HG02884 (cell line): ENCODE results near the gene SRD5A2.
"Not testable (repeated sequence)": the region's sequence is repeated elsewhere in the genome, so short reads cannot be mapped to it uniquely, and the experiment has no call there.

Source experiments
- ATAC-seq: cut with Tn5 transposase; IDR thresholded peaks from one replicate; pipeline ENCODE4 v1.9.1; 2021; ENCODE audit warnings: mild to moderate bottlenecking, moderate library complexity; ENCODE audit not compliant: unreplicated experiment

Gene SRD5A2

GRCh38 chr2:31534636-31535035 is 46.1 kb downstream of the SRD5A2 start:
- ATAC-seq = no peak

- ATAC-seq = no peak
Measured at GRCh38 chr2:31533036-31533435, 47.7 kb downstream of the SRD5A2 start.

DNA sequence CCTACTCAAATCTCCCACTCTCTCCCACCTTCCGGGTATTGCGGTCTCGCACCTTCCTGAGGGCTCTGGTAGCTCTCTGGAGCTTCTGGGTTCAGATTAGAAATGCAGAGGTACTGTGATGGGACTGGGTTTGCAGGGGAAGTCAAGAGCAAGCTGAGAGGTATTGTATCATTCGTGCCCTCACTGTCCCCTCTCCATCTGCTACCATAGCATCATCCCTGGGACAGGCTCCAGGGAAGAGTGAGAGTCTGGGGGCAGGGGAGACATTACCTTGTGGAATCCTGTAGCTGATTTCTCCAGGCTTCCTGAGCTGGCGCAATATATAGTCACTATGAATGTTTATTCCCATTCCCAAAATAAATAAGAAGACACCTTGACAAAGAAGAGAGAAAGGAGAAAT is 49.6 kb downstream of the SRD5A2 start:
- ATAC-seq = no peak

DNA sequence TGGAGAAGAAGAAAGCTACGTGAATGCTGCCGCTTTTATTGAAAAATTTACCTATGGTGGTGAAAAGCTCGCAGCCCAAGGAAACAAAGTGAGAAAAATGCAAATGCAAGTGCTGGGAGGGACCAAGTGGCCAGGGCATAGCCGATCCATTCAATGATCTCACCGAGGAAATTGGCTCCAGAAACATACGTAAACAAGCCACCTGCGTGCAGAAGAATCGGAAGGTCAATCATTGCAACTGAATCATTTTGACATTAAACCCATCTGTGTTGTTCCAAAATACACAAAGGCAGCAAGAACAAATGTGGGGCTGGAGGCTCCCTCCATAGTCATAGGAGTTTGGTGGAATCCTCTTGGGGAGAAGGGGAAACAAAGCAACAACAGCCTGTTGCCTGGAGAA is 51.5 kb downstream of the SRD5A2 start:
- no peak for ATAC-seq

DNA sequence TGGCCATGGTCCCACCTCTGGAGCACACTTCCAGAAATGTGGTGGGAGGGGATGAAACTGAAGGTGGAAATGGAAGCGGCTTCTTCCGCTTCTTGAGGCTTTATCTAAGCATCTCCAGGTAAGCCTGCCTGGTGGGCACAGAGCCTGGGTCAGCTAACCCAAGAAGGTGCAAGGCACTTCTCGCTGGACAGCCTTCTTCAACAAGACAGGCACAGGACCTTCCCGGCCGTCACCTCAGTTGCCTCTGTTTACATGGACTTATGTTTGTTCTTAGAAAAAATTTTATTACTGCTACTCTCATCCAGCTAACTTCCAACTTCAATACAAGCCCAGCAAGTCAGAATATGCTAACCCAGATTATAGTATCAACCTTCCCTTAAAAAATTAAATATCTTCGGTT is 51.9 kb downstream of the SRD5A2 start:
- ATAC-seq = no peak

DNA sequence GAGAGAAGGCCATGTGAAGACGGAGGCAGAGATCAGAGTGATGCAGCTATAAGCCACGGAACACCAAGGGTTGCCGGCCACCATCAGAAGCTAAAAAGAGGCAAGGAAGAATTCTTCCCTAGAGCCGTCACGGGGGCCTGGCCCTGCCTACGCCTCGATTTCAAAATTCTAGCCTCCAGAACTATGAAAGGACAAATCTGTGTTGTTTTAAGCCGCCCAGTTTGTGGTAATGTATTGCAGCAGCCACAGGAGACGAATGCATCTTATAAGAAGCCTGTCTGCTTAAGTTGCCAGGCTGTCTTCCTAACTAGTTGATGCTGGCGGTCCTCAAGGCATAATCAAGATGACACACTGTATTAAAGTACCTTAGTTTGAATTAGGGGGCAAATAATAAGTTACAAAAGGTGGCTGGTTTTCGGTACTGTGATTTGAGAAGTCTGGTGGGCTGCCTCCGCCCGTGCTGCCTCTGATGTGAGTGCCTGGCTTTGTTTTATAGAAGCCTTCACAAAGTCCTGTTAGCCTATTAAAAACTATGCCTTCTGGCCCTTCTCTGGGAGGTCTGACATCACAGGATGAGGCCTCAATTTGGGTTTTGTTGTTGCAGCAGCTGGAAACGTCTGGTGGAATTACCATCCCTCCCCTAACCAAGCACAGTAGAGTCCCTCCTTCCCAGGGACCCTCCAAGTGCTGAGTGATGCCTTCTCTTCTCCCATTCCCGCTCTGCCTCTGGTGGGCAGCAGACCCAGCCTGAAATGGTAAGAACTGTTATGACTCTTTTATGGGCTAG is 53.6 kb downstream of the SRD5A2 start:
- no peak for ATAC-seq

DNA sequence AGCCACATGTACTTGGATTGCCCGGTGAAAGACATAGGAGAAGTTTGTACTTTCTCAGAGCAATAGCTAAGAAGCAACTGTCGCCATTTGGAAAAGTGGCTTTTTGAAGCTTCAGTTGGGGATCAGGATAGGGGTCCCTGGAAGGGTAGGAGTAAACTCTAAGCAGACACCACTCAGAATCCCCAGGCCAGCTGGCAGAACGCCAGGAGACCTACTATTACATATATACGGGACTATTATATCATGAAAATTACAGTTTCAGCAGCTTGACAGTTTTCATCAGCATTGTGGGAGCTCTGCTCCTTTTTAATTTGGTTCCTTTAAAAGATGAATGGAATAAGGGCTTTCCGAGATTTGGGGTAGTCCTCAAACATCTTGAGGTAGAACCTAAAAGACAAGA is 54.9 kb downstream of the SRD5A2 start:
- no peak for ATAC-seq

DNA sequence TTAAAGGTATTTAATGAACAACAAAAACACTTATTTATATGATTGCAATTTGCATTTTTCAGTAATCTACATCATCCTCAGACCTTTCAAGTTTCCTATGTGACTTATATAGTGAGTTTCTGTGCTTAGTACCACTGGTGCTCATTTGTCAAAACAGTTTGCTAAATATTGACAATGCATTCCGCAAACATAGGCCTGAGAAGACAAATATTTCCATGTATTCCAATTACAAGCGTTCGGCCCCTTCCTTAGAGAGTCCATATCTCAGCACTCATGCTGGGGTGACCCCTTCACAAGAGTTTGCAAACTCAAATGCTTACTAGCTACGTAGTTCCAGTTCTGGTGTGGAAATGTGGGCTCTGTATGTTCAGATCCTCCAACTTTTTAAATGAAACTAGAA is 56.1 kb downstream of the SRD5A2 start:
- ATAC-seq = no peak

DNA sequence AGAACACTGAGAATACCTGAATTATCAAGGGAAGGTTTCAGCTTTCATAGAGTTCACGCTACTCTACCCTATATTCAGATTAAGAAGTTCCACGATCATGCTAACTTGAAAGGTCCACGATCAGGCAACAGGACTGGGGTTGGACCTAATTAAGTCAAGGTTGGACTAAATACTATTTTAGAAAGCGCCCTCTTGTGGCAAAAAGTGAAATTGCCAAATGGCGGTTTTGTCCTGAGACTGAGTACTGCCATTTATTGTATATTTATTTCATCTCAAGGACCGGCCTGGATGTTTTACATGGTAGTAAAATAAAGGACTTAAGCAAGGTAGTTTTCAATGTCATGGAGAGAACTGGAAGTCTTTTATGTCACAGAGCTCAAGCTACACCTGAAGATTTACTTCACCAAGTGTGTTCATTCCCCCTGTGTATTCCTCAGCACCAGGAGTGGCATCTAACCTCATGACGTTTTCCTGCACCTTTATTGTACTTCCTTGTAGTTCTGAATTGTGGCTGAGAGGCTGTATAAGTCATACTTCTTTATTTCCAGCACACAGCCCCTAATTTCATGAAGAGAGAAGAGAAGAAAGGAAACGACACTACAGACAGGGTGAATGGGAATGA is 56.8 kb downstream of the SRD5A2 start:
- ATAC-seq = peak; percentile 54

- ATAC-seq = no peak
Measured at GRCh38 chr2:31522786-31523185, 58.0 kb downstream of the SRD5A2 start.

DNA sequence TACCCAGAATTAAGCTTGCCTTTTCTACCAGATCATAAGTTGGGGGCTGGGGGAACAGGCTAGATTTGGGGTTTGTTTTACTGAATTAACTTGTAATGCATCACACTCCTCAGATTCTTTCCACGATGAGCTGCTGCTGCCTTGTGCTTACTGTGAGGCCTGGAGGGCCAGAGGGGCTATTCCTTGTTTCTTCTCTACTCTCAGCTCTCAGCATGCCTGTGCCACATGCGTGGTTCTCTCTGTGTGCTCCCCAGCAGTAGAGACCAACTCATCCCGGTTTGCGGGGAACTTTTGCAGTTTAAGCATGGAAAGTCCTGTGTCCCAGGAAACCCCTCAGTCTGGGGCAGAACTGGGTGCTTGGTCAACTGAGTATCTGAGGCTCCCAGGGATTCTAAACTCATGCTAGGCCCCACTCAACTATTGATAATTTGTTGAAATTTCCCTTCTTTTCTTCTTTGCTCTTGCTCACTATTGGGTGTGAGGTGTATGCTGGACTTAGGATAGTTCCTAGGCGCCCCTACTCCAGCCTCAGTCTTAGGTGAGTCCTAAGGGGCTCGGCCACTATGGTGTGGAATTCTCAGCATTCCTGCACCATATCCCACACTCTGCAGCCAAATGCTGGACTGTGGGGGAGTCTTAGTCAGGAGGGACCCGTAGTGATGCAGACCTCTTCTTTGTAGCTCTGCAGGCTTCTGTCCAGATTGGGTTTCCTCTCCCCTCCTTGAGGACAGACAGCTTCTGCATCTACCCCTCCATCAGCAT is 63.1 kb downstream of the SRD5A2 start:
- ATAC-seq = no peak

DNA sequence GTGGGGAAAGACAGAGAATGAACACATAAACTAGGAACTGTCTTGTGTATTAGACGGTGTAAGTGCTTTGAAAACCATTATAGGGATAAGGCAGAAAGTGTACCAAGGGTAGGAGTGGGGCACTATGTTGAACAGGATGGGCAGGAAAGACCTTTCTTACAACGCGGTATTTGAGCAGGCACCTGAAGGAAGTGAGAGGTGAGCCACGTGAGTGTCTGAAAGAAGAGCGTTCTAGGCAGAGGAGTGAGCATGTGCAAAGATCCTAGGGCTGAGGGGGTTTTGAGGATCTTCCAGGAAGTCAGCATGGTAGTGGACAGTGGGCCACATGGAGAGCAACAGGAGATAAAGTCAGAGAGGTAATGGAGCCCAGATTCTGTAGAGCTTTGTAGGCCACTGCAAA is 65.2 kb downstream of the SRD5A2 start:
- no peak for ATAC-seq

GRCh38 chr2:31513553-31513952 is 67.2 kb downstream of the SRD5A2 start:
- no peak for ATAC-seq

- no peak for ATAC-seq
Measured at GRCh38 chr2:31511376-31511775, 69.4 kb downstream of the SRD5A2 start.

DNA sequence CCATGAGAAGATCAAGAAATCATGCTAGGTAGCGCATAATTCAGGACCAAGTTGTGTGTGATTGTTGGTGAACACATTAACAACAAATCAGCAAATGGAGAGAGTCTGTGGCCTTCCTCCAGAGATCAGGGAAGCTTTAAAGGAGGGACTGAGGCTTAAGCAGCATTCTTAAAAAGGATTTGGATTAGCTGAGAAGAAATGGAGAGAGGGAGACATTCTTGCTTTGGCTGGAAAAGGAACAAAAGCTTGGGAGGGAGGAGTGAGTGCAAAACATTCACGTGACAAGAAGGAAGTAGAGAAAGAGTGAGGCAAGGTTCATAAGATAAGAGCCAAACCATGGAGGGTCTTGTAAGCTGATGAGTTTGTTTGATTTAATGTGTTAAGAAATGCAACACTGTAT is 75.6 kb downstream of the SRD5A2 start:
- ATAC-seq = no peak

- no peak for ATAC-seq
Measured at GRCh38 chr2:31504311-31504710, 76.4 kb downstream of the SRD5A2 start.

DNA sequence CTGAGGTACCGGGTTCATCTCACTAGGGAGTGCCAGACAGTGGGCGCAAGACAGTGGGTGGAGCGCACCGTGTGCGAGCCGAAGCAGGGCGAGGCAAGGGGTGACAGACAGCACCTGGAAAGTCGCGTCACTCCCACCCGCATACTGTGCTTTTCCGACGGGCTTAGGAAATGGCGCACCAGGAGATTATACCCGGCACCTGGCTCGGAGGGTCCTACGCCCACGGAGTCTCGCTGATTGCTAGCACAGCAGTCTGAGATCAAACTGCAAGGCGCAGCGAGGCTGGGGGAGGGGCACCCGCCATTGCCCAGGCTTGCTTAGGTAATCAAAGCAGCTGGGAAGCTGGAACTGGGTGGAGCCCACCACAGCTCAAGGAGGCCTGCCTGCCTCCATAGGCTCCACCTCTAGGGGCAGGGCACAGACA is 84.3 kb downstream of the SRD5A2 start:
- ATAC-seq = not testable (repeated sequence)

DNA sequence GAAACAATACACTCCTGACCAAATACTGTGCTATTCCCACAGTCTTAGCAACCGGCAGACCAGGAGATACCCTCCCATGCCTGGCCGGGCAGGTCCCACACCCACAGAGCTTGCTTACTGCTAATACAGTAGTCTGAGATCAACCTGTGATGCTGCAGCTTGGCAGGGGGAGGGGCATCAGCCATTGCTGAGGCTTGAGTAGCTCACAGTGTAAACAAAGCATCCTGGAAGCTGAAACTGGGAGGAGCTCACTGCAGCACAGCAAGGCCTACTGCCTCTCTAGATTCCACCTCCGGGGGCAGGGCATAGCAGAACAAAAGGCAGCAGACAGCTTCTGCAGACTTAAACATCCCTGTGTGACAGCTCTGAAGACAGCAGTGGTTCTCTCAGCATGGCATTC is 91.4 kb downstream of the SRD5A2 start:
- not testable (repeated sequence) for ATAC-seq

DNA sequence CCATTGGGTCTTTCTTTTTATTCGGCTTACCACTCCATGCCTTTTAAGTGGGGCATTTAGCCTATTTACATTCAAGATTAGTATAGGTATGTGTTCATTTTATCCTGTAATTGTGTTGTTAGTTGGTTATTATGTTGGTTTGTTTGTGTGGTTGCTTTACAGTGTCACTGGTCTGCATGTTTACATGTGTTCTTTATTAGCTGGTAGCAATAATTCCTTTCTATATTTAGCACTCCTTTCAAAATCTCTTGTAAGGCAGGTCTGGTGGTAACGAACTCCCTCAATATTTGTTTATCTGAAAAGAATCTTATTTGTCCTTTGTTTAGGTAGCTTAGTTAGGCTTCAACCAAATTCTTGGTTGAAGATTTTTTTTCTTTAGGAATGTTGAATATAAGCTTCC is 97.5 kb downstream of the SRD5A2 start:
- no peak for ATAC-seq

- ATAC-seq = no peak
Measured at GRCh38 chr2:31476511-31477180, 104.1 kb downstream of the SRD5A2 start.

DNA sequence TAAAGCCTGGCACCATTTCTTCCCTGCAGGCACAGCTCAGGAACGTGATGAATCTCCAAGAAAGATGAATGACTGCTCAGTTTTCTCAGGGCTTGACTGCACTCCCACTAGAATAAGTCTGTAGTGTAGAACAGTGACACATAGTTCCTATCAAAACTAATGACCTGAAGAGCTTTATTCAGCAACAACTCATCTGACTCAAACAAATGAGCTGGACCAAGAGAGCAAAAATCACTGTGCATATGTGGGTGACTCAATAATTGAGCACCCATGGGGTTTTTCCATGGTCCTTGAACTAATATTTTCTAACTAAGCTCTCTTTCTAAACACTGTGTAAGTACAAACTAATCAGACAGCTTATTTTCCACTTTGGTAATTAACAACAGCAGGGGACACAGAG is 105.0 kb downstream of the SRD5A2 start:
- no peak for ATAC-seq
